H1 (cell line): ENCODE results near the gene CD300LF. TPM values are rescaled to one million over a fixed set of nuclear protein-coding genes. Genes with fewer than 3 reads are reported as not detected.

Source experiments
- CTCF ChIA-PET: fragments of 300-600 bp; sonication (Branson Sonifier 250); formaldehyde crosslinking; loops from one replicate; lab custom pipeline; 2021; ENCODE audit not compliant: partially characterized antibody; lab: Charles Lee
- POLR2A ChIA-PET: fragments of 300-600 bp; sonication (Branson Sonifier 250); formaldehyde crosslinking; loops from one replicate; lab custom pipeline; 2021; ENCODE audit warnings: inconsistent platforms; ENCODE audit not compliant: partially characterized antibody; lab: Charles Lee
- DNase-seq, 2 experiments: peaks; one replicate each; pipeline versions ENCODE4 v3.0.0 to v3.0.0-alpha.2; 2010 to 2022; ENCODE audit warnings: low spot score in 2 of 2, low read depth in 1 of 2, mixed read lengths in 1 of 2
- FAIRE-seq: peaks from 2 replicates; lab custom pipeline; 2011; peaks lifted over from hg19 to GRCh38; lab: Jason Lieb, UNC
- H2AFZ ChIP-seq: 2 replicates; pipeline ENCODE4 v1.8.1; 2012; ENCODE audit warnings: low read length, inconsistent platforms
- H2AK5ac ChIP-seq: 2 replicates; pipeline ENCODE4 v1.6.1; 2013; ENCODE audit warnings: low read depth, low read length
- H2BK120ac ChIP-seq: replicated peaks from 2 replicates; pipeline ENCODE3; 2013; ENCODE audit warnings: low read depth, low read length, inconsistent platforms
- H2BK12ac ChIP-seq: 2 replicates; pipeline ENCODE4 v1.6.1; 2013; ENCODE audit warnings: low read depth, low read length
- H2BK15ac ChIP-seq: 2 replicates; pipeline ENCODE4 v1.6.1; 2013; ENCODE audit warnings: low read length
- H2BK20ac ChIP-seq: 2 replicates; pipeline ENCODE4 v1.6.1; 2013; ENCODE audit warnings: low read length
- H2BK5ac ChIP-seq: 2 replicates; pipeline ENCODE4 v1.6.1; 2013; ENCODE audit warnings: low read depth, low read length
- H3K14ac ChIP-seq: 2 replicates; pipeline ENCODE4 v1.6.1; 2013; ENCODE audit warnings: inconsistent platforms; ENCODE audit not compliant: insufficient read length
- H3K18ac ChIP-seq: 2 replicates; pipeline ENCODE4 v1.6.1; 2013; ENCODE audit warnings: low read length; ENCODE audit errors: extremely low read depth
- H3K23ac ChIP-seq: 2 replicates; pipeline ENCODE4 v1.6.1; 2013; ENCODE audit warnings: inconsistent platforms; ENCODE audit not compliant: insufficient read length
- H3K23me2 ChIP-seq: 2 replicates; pipeline ENCODE4 v1.6.1; 2013; ENCODE audit warnings: low read depth, low read length
- H3K27ac ChIP-seq: 2 replicates; pipeline ENCODE4 v1.6.1; 2011; ENCODE audit warnings: low read depth, low read length, inconsistent platforms
- H3K27me3 ChIP-seq, 4 experiments: replicated peaks in 1 of 4; 1 replicate in 1 of 4; 2 replicates in 3 of 4; pipeline versions ENCODE4 v1.6.1 to v1.8.1; 2011 to 2013; ENCODE audit warnings: low read length in 3 of 4, mild to moderate bottlenecking in 3 of 4, inconsistent platforms in 2 of 4, mixed read lengths in 2 of 4, moderate library complexity in 1 of 4; ENCODE audit not compliant: control insufficient read depth in 3 of 4, insufficient read depth in 3 of 4; ENCODE audit errors: extremely low read depth in 1 of 4
- H3K36me3 ChIP-seq, 4 experiments: 2 replicates each; pipeline versions ENCODE4 v1.6.1 to v1.8.1; 2011 to 2013; ENCODE audit warnings: mild to moderate bottlenecking in 4 of 4, low read length in 3 of 4, moderate library complexity in 2 of 4, control low read depth in 1 of 4, inconsistent platforms in 1 of 4; ENCODE audit not compliant: insufficient read depth in 4 of 4, control insufficient read depth in 2 of 4
- H3K4ac ChIP-seq: replicated peaks from 2 replicates; pipeline ENCODE3; 2013; ENCODE audit warnings: low read length, low read depth, mixed read lengths, inconsistent platforms; ENCODE audit not compliant: insufficient read length
- H3K4me1 ChIP-seq, 4 experiments: replicated peaks in 1 of 4; 1 replicate in 1 of 4; 2 replicates in 3 of 4; pipeline versions ENCODE4 v1.6.1 to v1.8.1; 2011 to 2013; ENCODE audit warnings: low read length in 3 of 4, inconsistent platforms in 2 of 4, mixed read lengths in 1 of 4; ENCODE audit not compliant: insufficient read depth in 4 of 4, control insufficient read depth in 3 of 4
- H3K4me2 ChIP-seq, 2 experiments: 2 replicates each; pipeline versions ENCODE4 v1.6.1 to v1.8.1; 2011 to 2013; ENCODE audit warnings: low read depth in 2 of 2, low read length in 2 of 2, control low read depth in 1 of 2, inconsistent platforms in 1 of 2, mild to moderate bottlenecking in 1 of 2; ENCODE audit not compliant: insufficient read depth in 1 of 2
- H3K4me3 ChIP-seq, 4 experiments: fragments of 200-600, 300-600 bp in 1 of 4; sonication (generic), shearing (Covaris generic), sonication (Bioruptor Twin) in 1 of 4; 2 replicates each; pipeline versions ENCODE4 v1.5.1 to v1.8.1; 2011 to 2016; ENCODE audit warnings: low read length in 4 of 4, low read depth in 3 of 4, control low read depth in 2 of 4, inconsistent platforms in 2 of 4, mild to moderate bottlenecking in 2 of 4, mixed read lengths in 1 of 4, moderate library complexity in 1 of 4; ENCODE audit not compliant: insufficient read depth in 2 of 4; ENCODE audit errors: extremely low read depth in 1 of 4
- H3K56ac ChIP-seq: replicated peaks from 2 replicates; pipeline ENCODE3; 2013; ENCODE audit warnings: low read depth, mild to moderate bottlenecking, mixed read lengths, low read length, inconsistent platforms; ENCODE audit not compliant: insufficient read length
- H3K79me1 ChIP-seq: 2 replicates; pipeline ENCODE4 v1.6.1; 2013; ENCODE audit warnings: low read depth, low read length, control low read depth
- H3K79me2 ChIP-seq, 2 experiments: 2 replicates each; pipeline versions ENCODE4 v1.6.1 to v1.8.1; 2012 to 2013; ENCODE audit warnings: low read length in 2 of 2, mild to moderate bottlenecking in 2 of 2, inconsistent platforms in 1 of 2; ENCODE audit not compliant: insufficient read depth in 2 of 2, control insufficient read depth in 1 of 2
- H3K9ac ChIP-seq, 4 experiments: replicated peaks in 1 of 4; 1 replicate in 1 of 4; 2 replicates in 3 of 4; pipeline versions ENCODE4 v1.6.1 to v1.8.1; 2011 to 2013; ENCODE audit warnings: low read depth in 3 of 4, low read length in 3 of 4, control low read depth in 2 of 4, mild to moderate bottlenecking in 2 of 4, moderate library complexity in 2 of 4, inconsistent platforms in 1 of 4; ENCODE audit errors: extremely low read depth in 1 of 4
- H3K9me3 ChIP-seq, 2 experiments: 2 replicates each; pipeline versions ENCODE4 v1.6.1 to v1.8.1; 2012 to 2013; ENCODE audit warnings: mild to moderate bottlenecking in 2 of 2, moderate library complexity in 2 of 2, control low read depth in 1 of 2, inconsistent platforms in 1 of 2, low read depth in 1 of 2, low read length in 1 of 2, mixed read lengths in 1 of 2; ENCODE audit not compliant: insufficient read depth in 2 of 2
- H4K20me1 ChIP-seq, 2 experiments: replicated peaks in 1 of 2; 2 replicates each; pipeline versions ENCODE3 to v1.8.1; 2011 to 2013; ENCODE audit warnings: inconsistent platforms in 2 of 2, low read length in 2 of 2, mild to moderate bottlenecking in 1 of 2; ENCODE audit not compliant: insufficient read depth in 2 of 2, control insufficient read depth in 1 of 2
- H4K5ac ChIP-seq: 2 replicates; pipeline ENCODE4 v1.6.1; 2013; ENCODE audit warnings: low read length, low read depth, mixed read lengths, inconsistent platforms; ENCODE audit not compliant: insufficient read length
- H4K8ac ChIP-seq: 2 replicates; pipeline ENCODE4 v1.8.0; 2013; ENCODE audit warnings: mild to moderate bottlenecking, moderate library complexity, low read length, inconsistent platforms; ENCODE audit not compliant: insufficient read depth; ENCODE audit errors: extremely low read depth
- H4K91ac ChIP-seq: replicated peaks from 2 replicates; pipeline ENCODE3; 2013; ENCODE audit warnings: low read length, mixed read lengths, inconsistent platforms; ENCODE audit not compliant: insufficient read length
- ATF2 ChIP-seq: IDR thresholded peaks from 2 replicates; pipeline ENCODE4 v1.6.1; 2012; ENCODE audit warnings: low read length, inconsistent platforms
- BCL11A ChIP-seq, 2 experiments: IDR thresholded peaks; one replicate each; pipeline ENCODE4 v1.6.1; 2011; ENCODE audit warnings: low read depth in 2 of 2, low read length in 2 of 2, mild to moderate bottlenecking in 2 of 2
- KDM5A ChIP-seq: fragments of 200-600 bp; IDR thresholded peaks from 2 replicates; pipeline ENCODE4 v1.7.1; 2012; ENCODE audit warnings: mild to moderate bottlenecking, low read length, inconsistent platforms, mixed read lengths
- POLR2AphosphoS5 ChIP-seq: IDR thresholded peaks from 2 replicates; pipeline ENCODE4 v1.6.1; 2011; ENCODE audit warnings: low read depth, low read length
- RBBP5 ChIP-seq: IDR thresholded peaks from 2 replicates; pipeline ENCODE4 v1.7.1; 2012; ENCODE audit warnings: low read depth, mild to moderate bottlenecking, inconsistent platforms, low read length, moderate library complexity, borderline replicate concordance
- RFX5 ChIP-seq: IDR thresholded peaks from 2 replicates; pipeline ENCODE4 v1.6.1; 2011; ENCODE audit warnings: low read depth, low read length, improper control_type of control experiment, borderline replicate concordance
- RNF2 ChIP-seq: fragments of 200-900, 300-1000 bp; sonication (generic); IDR thresholded peaks from 2 replicates; pipeline ENCODE4 v1.7.1; 2016; ENCODE audit warnings: borderline replicate concordance, low read depth, mild to moderate bottlenecking, antibody characterized with exemption, low read length; ENCODE audit not compliant: poor library complexity, severe bottlenecking; ENCODE audit errors: missing control alignments
- SIX5 ChIP-seq: IDR thresholded peaks from 2 replicates; pipeline ENCODE4 v1.6.1; 2011; ENCODE audit warnings: mild to moderate bottlenecking, low read depth, low read length
- SP4 ChIP-seq: IDR thresholded peaks from 2 replicates; pipeline ENCODE4 v1.6.1; 2012; ENCODE audit warnings: low read length, inconsistent platforms
- TAF1 ChIP-seq: IDR thresholded peaks from 2 replicates; pipeline ENCODE4 v1.6.1; 2011; ENCODE audit warnings: mild to moderate bottlenecking, low read depth, low read length
- TAF7 ChIP-seq: optimal IDR thresholded peaks from 2 replicates; pipeline ENCODE3; 2011; ENCODE audit warnings: low read depth, mild to moderate bottlenecking, inconsistent platforms, low read length, moderate library complexity, borderline replicate concordance
- TCF12 ChIP-seq: IDR thresholded peaks from 2 replicates; pipeline ENCODE4 v1.6.1; 2011; ENCODE audit warnings: low read depth, mild to moderate bottlenecking, low read length
- WGBS, 2 experiments: shearing (Covaris generic) in 1 of 2; methylation state at CpG; one replicate each; pipeline versions ENCODE4 v1.1.6 to v1.1.7; 2013 to 2015; ENCODE audit warnings: low lambda C conversion rate in 2 of 2, mixed read lengths in 2 of 2, inconsistent platforms in 1 of 2, low coverage in 1 of 2, missing lambda C conversion rate in 1 of 2; ENCODE audit not compliant: insufficient replicate concordance in 2 of 2, insufficient coverage in 1 of 2, insufficient read length in 1 of 2; ENCODE audit errors: extremely low coverage in 1 of 2, missing lambda C conversion rate in 1 of 2; 5-methylcytosine and 5-hydroxymethylcytosine counted together
- polyA plus RNA-seq, 7 experiments: library from polyadenylated mRNA; depleted of rRNA in 3 of 7; stranded (reverse) in 5 of 7; unstranded in 2 of 7; fragments of >200 nt in 5 of 7; fragments of 200-250 nt in 2 of 7; gene quantifications; 1 replicate in 5 of 7; 2 replicates in 1 of 7; 4 replicates in 1 of 7; pipeline versions ENCODE4 v1.2.1 to v1.2.3, GENCODE V29; 2011 to 2013; ENCODE audit warnings: missing spikeins in 2 of 7, mixed read lengths in 2 of 7
- total RNA-seq: library from RNA; stranded (reverse); fragmentation: NEBNext Ultra II Directional; extraction: Animal tissue kit (Norgen Biotek cat#: 25700); gene quantifications from 2 replicates; pipeline ENCODE4 v1.2.1, GENCODE V29; 2021

Gene CD300LF
- total and polyA plus RNA-seq, 2 of the 8 experiments (the other 6 are each of a cell fraction or from before 2014, with no cell fraction given): not detected

DNA sequence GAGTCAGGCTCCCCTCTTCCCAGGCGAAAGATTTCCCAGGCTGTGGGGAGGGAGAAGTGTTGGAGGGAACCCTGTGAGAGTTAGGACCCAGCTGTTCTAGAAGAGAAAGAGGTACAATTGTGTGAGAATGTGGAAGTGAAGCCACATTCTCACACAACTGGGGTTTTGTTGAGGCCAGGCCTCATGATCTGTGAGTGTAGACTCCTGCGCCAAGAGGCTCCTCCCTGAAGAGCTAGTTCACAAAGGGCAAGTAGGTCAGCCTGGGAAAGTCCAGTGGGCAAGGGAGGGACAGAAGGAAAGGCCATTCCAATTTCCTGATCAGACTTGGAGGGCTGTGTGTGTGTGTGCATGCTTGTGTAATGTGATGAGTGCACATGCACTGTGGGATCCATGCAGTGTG is 15.2 kb downstream of the CD300LF start:
- Histone ChIP-seq H2AFZ (no peak overlapping the region; the same call in 1 of the 2 replicates), H3K18ac (no peak overlapping the region), H3K4ac (no peak overlapping the region), H3K27me3 (peaks cover 0 to 2% (median 0%) of the 10 kb centered on the region in 4 experiments; a peak in 1 of 7 replicates), H2BK120ac (no peak overlapping the region), H3K9ac (no peak overlapping the region), H3K14ac (no peak overlapping the region), H2AK5ac (peak overlapping the region; percentile 61; the same call in 1 of the 2 replicates), H3K4me3 (no peak overlapping the region), H3K4me2 (no peak overlapping the region), H3K79me1 (no peaks in the 10 kb centered on the region), H2BK15ac (no peak overlapping the region), H4K91ac (no peak overlapping the region), H4K20me1 (peaks cover 0 to 2% of the 10 kb centered on the region in 2 experiments), H2BK20ac (no peak overlapping the region), H3K56ac (no peak overlapping the region), H3K23me2 (no peaks in the 10 kb centered on the region), H4K5ac (no peak overlapping the region), H4K8ac (no peak overlapping the region), H3K36me3 (no peaks in the 10 kb centered on the region), H3K27ac (no peak overlapping the region), H3K9me3 (no peaks in the 10 kb centered on the region), H3K23ac (no peak overlapping the region), H3K4me1 (no peaks in the 10 kb centered on the region), H3K79me2 (no peaks in the 10 kb centered on the region), H2BK5ac (no peak overlapping the region; the same call in 1 of the 2 replicates), H2BK12ac (no peak overlapping the region)
- WGBS, 2 experiments: 96% methylated on average over 2 of the region's 2 CpGs; no CpG with 5 or more reads in 1 of the 2 experiments
- FAIRE-seq (no peak), DNase-seq (no peak)
- ChIA-PET CTCF (interaction anchor here (1.0 kb wide), 1 partner anchor 12 kb away, joined by 3 read pairs; no protein-coding TSS in a partner anchor), POLR2A (interaction anchor here (1.4 kb wide), 1 partner anchor 19 kb away, joined by 5 read pairs; no protein-coding TSS in a partner anchor)
- TF ChIP-seq TAF1 (no peak), TCF12 (no peak), RNF2 (no peak), RBBP5 (no peak), POLR2AphosphoS5 (no peak), KDM5A (no peak), TAF7 (no peak), RFX5 (no peak), SIX5 (no peak), SP4 (no peak), ATF2 (no peak), BCL11A (IDR thresholded peaks at IDR 0.05; ENCODE audit: low read depth in 2 of 2, low read length in 2 of 2) (no peak)
